Measurements from ENCODE around the gene PM20D1. TPM values are rescaled to one million over a fixed set of nuclear protein-coding genes. Genes with fewer than 3 reads are reported as not detected.

PM20D1 gene
- total RNA-seq, 1 donor from 2014 or later, result 0.13 TPM

DNA sequence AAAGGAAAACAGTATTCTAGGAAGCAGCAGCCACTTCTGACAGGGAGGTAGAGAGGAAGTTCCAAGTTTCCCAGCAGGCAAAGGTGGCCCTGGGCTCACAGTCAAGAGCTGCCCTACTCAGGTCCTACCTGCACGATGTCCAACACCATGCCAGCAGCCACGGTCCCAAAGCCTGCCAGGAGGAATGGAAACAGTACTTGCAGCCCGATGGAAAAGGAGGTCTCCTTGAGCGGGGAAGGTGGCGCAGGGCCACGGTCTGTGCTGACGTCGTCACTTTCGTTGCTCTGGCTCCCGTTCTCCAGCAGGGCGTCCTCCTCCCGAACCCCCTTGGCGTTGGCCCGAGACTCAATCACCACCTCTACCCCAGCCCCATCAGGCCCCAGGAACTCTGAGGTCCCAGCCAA, 40.0 kb downstream of the PM20D1 start:
- ATAC-seq (no peak), DNase-seq (ENCODE audit: low spot score) (no peak)

GRCh38 chr1:205809469-205809868, 40.5 kb downstream of the PM20D1 start:
- ATAC-seq, result no peak
- DNase-seq (ENCODE audit: low spot score), result no peak

- no peak for ATAC-seq
- no peak for DNase-seq (ENCODE audit: low spot score)
Observed at GRCh38 chr1:205805082-205805711, 44.7 kb downstream of the PM20D1 start.

DNA sequence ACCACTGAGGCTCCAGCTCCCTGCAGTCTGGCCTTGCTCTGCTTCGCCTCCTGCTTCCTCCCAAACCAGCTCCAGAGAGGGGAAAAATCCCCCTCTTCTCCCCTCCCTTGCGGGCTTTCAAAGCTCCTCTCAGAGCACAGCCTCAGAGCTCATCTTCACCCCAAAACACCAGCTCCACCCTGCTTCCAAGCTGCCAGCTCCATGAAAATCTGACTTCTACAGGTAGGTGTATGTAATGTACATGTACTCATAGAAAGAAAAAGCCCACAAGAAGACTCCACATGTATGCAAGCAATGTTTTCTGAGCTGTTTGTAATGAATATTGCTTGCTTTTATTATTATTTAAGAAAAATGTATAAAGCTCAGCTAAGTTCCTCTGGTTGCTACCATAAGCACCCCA, 45.3 kb downstream of the PM20D1 start:
- no peak for DNase-seq (ENCODE audit: low spot score)
- ATAC-seq, result no peak

- no peak for DNase-seq (ENCODE audit: low spot score)
- no peak for ATAC-seq
Observed at GRCh38 chr1:205803986-205804385, 45.9 kb downstream of the PM20D1 start.

DNA sequence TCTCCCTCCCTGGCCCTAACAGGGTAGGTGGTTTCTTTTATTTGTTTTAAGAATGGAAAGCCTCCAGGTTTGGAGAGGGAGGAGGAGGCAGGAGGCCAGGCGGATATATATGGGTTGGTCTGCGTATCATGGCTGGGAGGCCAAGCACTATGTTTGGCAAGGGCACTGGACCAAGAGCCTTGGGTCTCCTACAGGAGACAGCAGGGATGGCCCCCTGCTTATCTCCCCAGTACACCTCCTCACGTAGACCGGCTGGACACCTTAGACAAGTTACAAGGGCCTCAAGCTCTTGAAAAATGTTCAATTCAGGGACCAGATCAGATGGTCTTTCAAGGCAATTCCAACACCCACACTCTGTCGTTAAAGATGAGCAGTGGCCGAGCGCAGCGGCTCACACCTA, 47.9 kb downstream of the PM20D1 start:
- no peak for DNase-seq (ENCODE audit: low spot score)
- no peak for ATAC-seq

- DNase-seq (ENCODE audit: low spot score), result no peak
- no peak for ATAC-seq
Observed at GRCh38 chr1:205800981-205801703, 48.8 kb downstream of the PM20D1 start.

DNA sequence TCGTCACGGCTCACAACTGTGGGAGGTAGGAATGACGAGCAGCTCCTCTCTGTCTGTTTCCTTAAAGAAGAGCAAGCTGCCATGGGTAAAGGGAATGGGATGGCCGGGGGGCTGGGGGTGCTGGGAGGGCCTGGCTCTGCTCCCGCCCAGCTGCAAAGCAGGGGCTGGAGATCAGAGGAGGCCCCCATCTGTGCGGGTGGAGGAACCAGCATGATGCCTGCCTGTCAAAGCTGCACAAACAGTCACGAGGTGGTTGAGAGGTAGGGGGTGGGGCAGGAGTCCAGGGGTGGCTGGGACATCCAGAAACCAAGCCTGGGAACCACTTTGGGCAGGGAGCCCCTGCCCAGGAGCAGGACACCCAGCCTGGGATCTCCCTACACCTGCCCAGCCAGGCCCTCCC, 49.5 kb downstream of the PM20D1 start:
- ATAC-seq (no peak), DNase-seq (ENCODE audit: low spot score) (no peak)

GRCh38 chr1:205798577-205798976, 51.4 kb downstream of the PM20D1 start:
- ATAC-seq, result no peak

DNA sequence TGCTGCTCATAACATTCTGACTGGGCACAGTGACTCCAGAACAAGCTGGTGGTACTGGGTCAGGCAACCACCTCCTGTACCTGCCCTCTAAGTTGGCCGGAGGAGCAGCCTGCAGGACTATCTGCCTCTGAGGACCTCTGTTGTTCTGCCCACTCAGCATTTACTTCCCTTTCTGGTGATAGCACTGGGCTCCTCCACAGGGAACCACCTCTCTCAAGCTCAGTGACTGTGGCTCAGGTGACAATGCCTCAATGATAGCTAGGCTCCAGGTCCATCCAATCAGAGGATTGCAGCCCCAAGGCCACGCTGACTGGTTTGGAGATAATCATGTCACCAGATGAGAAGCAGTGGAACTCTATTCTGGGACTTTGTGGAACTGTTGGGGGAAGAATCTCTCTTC, 52.8 kb downstream of the PM20D1 start:
- DNase-seq (ENCODE audit: low spot score), result no peak
- ATAC-seq, result no peak

More at GRCh38 chr1:205798577-205798976, 51.4 kb downstream of the PM20D1 start:
- no peak for DNase-seq (ENCODE audit: low spot score)

- ATAC-seq, result no peak
- no peak for DNase-seq (ENCODE audit: low spot score)
Observed at GRCh38 chr1:205794011-205794730, 55.8 kb downstream of the PM20D1 start.

DNA sequence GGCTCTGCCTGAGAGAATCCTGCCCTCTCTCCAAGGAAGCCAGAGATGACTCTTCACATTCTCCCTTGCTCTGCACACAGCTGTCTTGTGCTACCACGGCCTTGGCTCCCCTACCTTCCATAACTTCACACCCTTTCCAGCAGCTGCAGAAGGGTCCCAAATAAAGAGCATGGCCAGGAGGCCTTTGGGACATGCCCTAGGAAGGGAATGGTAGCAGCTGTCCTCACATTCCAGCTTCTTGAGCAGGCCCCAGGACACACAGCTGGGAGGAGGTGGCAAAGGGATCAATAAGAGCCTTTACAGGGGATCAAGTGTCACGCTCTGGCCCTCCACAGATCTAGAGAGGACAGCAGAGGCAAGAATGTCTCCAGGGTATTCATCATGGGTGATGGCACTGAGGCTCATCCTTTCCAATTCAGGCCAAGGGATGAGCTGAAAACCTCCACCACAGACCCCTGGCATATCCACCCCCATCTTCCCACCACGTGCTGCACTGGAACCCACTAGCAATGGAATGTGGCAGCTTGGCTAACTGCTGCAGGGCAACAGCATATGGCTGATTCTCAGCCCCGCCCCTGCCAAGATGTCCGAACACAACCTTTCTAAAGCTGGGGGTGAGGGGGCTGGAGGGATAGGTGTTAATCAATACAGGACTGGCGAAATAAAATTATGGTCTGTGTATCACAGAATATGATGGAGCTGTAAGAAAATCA, 56.8 kb downstream of the PM20D1 start:
- ATAC-seq, result no peak
- no peak for DNase-seq (ENCODE audit: low spot score)

GRCh38 chr1:205792481-205792881, 57.5 kb downstream of the PM20D1 start:
- no peak for DNase-seq (ENCODE audit: low spot score)
- no peak for ATAC-seq

- DNase-seq (ENCODE audit: low spot score) (peak; percentile 69), ATAC-seq (peak; percentile 97)
Observed at GRCh38 chr1:205791568-205792180, 58.3 kb downstream of the PM20D1 start.

- ATAC-seq, result no peak
- no peak for DNase-seq (ENCODE audit: low spot score)
Observed at GRCh38 chr1:205787287-205787916, 62.5 kb downstream of the PM20D1 start.

DNA sequence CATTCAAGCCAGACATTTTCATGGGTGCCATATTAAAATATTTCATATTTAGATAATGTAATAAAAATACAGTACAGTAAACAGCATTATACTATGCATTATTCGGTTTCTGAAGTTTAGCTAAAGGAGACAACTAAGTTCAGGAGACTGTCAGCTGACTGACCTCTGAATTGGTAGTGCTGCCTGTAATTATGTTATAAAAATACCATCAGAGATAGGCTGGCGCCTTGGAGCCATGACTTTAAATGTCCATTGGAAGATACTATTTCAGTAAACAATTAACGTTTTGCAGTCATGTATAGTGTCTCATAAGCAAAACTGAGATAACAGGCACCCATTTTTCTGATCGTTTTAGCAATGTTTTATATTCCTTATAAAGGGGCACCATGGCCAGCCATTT, 63.3 kb downstream of the PM20D1 start:
- ATAC-seq (no peak), DNase-seq (ENCODE audit: low spot score) (no peak)

- DNase-seq (ENCODE audit: low spot score) (no peak), ATAC-seq (no peak)
Observed at GRCh38 chr1:205785446-205785845, 64.5 kb downstream of the PM20D1 start.

DNA sequence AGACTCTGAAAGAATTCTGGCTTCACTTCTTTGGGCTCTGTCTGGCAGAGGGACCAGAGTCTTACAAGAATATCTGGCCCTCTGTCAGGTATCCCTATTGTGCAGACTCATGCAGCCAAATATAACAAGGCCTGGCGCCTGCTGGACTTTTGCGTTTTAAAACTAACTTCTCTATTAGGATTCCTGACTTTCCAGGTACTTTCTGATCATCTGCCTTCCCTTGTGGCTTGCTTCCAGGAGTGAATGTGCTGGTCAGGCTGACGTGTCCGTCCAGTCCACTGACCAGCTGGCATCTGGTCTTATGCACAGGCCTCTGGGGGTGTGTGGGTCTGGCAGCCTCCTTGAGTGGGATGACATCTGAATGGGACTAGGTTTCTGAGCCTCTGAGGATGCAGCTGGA, 66.0 kb downstream of the PM20D1 start:
- peak; percentile 86 for ATAC-seq
- DNase-seq (ENCODE audit: low spot score), result peak; percentile 77

DNA sequence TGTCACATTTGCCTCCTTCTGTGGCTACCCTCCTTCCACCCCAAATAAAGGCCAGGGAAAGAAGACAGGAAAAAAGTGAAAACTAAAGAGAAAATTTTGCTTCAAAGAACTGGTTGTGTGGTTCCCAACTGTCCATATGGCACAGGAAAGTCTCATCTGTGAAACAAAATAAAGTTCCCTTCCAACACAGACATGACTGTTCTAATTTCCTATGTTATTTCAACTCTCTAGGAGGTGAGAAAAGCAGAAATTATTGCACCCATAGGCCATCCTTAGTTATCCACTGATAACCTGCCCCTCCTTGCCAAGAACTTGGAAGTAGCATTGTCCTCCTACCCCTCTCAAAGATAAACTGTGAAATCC, 66.5 kb downstream of the PM20D1 start:
- ATAC-seq, result peak; percentile 11
- no peak for DNase-seq (ENCODE audit: low spot score)

- no peak for DNase-seq (ENCODE audit: low spot score)
- ATAC-seq, result peak; percentile 50
Observed at GRCh38 chr1:205782627-205783432, 67.1 kb downstream of the PM20D1 start.

Measured in left lobe of liver (tissue), 2 donors.